Measurements from ENCODE around the gene MIDN.

The MIDN gene

DNA sequence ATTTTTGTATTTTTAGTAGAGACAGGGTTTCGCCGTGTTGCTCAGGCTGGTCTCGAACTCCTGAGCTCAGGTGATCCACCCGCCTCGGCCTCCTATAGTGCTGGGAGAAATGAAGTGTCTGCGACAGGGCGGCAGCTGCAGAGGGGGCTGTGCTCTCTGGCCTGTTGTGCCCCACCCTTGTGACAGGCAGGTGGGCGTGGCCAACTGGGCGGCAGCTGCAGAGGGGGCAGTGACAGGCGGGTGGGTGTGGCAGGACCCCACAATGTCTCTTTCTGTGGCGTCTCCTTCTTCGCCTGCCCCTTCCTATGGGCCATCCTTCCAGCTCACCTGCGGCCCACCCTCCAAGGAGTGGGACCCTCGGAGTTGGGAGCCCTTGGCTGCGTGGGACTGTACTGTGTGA, 31.0 kb upstream of the MIDN start:
- no peak for TF ChIP-seq CTCF (IDR thresholded peaks at IDR 0.05; ENCODE audit: borderline replicate concordance, insufficient read depth, low read depth, low read length)
- no peak overlapping the region for H3K4me3 ChIP-seq (ENCODE audit: low read depth, low read length)

DNA sequence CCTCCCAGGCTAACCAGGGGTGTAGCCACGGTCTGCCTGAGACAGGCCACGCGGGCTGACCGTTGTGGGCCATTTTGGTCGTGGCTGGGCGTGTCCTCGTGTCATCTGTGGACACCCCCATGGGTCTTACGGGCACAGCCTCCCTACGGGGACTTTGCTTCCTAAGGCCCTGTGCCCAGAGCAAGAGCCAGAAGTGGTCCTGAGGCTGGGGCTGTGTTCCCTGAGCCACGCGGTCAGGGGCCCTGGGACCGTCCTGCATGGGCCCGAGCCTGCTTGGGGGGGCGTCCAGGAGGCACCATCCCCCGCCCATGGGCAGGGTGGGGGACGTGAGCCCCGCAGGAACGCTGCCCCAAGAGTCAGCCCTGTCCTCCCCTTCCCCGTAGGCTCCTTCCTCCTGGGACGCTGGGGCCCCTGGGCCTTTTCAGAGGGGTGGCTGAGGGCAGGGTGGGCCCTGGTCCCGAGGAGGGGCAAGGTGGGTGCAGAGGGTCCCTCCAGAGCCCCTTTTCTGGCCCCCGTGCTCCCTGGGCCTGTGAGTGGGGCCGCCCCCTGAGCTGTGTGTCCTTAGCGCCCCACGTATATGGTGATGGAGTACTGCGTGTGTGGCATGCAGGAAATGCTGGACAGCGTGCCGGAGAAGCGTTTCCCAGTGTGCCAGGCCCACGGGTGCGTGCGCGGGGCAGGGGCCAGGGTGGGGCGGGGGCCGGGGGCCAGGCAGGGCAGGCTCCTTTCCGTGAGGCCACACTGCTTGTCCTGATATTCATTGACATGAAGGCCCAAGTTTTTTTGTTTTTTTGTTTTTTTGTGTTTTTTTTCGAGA, 29.4 kb upstream of the MIDN start:
- no peak for TF ChIP-seq CTCF (IDR thresholded peaks at IDR 0.05; ENCODE audit: borderline replicate concordance, insufficient read depth, low read depth, low read length)

DNA sequence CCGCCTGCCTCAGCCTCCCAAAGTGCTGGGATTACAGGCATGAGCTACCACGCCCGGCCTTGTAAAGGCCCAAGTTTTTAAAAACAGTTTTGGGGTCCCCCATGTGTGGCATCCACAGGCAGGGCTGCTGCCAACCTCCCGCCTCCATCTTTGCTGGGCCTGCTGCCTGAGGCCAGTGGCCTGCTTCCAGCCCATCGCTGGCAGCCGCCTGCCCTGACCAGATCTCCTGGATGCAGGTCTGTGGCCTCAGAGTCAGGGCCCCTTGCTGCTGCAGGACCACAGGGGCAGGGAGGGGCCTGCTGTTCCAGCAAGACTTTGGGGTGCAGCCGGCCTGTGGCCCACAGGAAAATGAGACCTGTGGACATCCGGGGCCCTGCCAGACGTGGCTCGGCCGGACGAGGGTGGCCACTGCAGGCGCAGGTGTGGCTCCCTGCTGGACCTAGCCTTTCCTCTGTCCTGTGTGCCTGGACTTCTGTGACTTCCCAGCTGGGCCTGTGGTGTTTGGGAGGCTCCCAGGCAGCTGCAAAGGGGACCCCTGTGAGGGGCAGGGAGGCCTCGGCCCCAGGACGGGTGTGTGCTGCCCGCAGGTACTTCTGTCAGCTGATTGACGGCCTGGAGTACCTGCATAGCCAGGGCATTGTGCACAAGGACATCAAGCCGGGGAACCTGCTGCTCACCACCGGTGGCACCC, 28.5 kb upstream of the MIDN start:
- TF ChIP-seq CTCF (IDR thresholded peaks at IDR 0.05; ENCODE audit: borderline replicate concordance, insufficient read depth, low read depth, low read length): no peak
- no peak overlapping the region for H3K4me3 ChIP-seq (ENCODE audit: low read depth, low read length)

More for the DNA sequence above, 29.4 kb upstream of the MIDN start:
- no peak overlapping the region for H3K4me3 ChIP-seq (ENCODE audit: low read depth, low read length)

DNA sequence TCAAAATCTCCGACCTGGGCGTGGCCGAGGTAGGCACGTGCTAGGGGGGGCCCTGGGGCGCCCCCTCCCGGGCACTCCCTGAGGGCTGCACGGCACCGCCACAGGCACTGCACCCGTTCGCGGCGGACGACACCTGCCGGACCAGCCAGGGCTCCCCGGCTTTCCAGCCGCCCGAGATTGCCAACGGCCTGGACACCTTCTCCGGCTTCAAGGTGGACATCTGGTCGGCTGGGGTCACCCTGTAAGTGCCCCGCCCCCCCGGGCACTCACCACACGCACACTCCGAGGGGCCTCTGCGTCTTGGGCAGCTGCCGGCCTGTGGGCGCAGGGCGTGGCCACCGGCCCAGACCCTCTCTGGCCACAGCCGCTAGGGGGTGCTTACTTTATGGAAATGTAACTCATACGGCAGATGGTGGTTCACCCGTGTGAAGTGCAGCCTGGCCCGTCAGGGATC, 27.9 kb upstream of the MIDN start:
- peak; percentile 28; the same call in 1 of the 2 replicates for TF ChIP-seq CTCF (IDR thresholded peaks at IDR 0.05; ENCODE audit: borderline replicate concordance, insufficient read depth, low read depth, low read length)
- H3K4me3 ChIP-seq (ENCODE audit: low read depth, low read length): no peak overlapping the region

DNA sequence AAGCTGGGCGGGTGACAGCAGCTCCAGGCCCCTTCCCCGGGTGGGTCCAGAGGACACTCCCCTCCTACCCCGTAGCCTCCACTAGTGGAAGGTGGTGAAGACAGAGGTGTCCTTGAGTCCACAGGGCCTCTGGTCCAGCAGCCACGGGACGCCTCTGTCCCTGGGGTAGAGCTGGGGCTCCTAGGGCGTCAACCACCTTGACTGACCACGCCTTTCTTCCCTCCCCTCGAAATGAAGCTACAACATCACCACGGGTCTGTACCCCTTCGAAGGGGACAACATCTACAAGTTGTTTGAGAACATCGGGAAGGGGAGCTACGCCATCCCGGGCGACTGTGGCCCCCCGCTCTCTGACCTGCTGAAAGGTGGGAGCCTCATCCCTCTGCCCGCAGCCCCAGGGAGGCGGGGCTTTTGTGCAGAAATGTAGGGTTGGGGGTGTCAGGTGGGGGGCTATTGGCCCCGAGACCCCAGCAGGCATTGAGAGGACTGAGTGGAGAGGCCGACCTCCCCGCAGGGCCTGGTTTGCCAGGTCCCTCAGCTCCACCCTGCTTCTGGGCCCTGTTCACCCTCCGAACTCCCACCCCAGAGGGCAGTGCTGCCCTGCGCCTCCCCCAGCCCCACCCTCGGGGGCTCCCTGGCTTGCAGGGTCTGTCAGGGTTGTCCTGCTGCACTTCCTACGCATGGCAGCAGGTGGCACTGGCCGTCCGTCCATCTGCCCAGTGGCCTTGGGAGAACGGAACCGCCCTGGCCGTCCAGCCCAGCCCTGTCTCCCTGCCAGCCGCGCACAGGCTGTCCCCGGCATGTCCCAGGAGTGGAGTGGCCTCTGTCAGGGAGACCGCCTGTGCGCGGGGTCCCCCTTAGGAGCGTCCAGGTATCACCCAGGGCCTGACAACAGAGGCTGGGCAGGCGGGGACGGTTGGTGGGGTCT, 27.1 kb upstream of the MIDN start:
- peak; percentile 52; the same call in 1 of the 2 replicates for TF ChIP-seq CTCF (IDR thresholded peaks at IDR 0.05; ENCODE audit: borderline replicate concordance, insufficient read depth, low read depth, low read length)
- H3K4me3 ChIP-seq (ENCODE audit: low read depth, low read length): no peak overlapping the region

GRCh38 chr19:1221904-1222255, 26.5 kb upstream of the MIDN start:
- no peak for TF ChIP-seq CTCF (IDR thresholded peaks at IDR 0.05; ENCODE audit: borderline replicate concordance, insufficient read depth, low read depth, low read length)
- no peak overlapping the region for H3K4me3 ChIP-seq (ENCODE audit: low read depth, low read length)
